Activated naive CD8-positive, alpha-beta T cell treated with anti-CD3 and anti-CD28 coated beads, Interleukin-2, amount 10 ng/mL, durations not matched to agents 7 days and 5 days (primary cell): ENCODE data around the gene OASL. TPM values are rescaled to one million over a fixed set of nuclear protein-coding genes. Genes with fewer than 3 reads are reported as not detected.

Source experiments
- ATAC-seq: fragments of 150-1000 bp; cut with Tn5 transposase; one replicate; pipeline ENCODE4 v1.10.0; 2021; ENCODE audit warnings: low read depth, moderate library complexity
- POLR2A ChIA-PET: fragments of 350-600 bp; sonication (Branson Sonifier 250); formaldehyde crosslinking; loops from one replicate; lab custom pipeline; 2021; ENCODE audit warnings: antibody characterized with exemption; lab: Charles Lee
- DNase-seq: peaks from one replicate; pipeline ENCODE4 v3.0.0; 2021
- H3K27ac Mint-ChIP-seq: one replicate; pipeline ENCODE4 v1.8.0; 2022; ENCODE audit warnings: mild to moderate bottlenecking, mixed read lengths
- H3K27me3 Mint-ChIP-seq: one replicate; pipeline ENCODE4 v1.8.0; 2022; ENCODE audit warnings: mild to moderate bottlenecking, moderate library complexity, mixed read lengths
- H3K36me3 Mint-ChIP-seq: one replicate; pipeline ENCODE4 v1.8.0; 2021; ENCODE audit warnings: mild to moderate bottlenecking, mixed read lengths
- H3K4me1 Mint-ChIP-seq: one replicate; pipeline ENCODE4 v1.8.0; 2021; ENCODE audit warnings: mixed read lengths
- H3K4me3 Mint-ChIP-seq: one replicate; pipeline ENCODE4 v1.8.0; 2022; ENCODE audit warnings: mild to moderate bottlenecking, moderate library complexity, mixed read lengths
- H3K9me3 Mint-ChIP-seq: one replicate; pipeline ENCODE4 v1.8.0; 2021; ENCODE audit warnings: mixed read lengths
- total RNA-seq, 2 experiments: library from RNA; stranded (reverse); gene quantifications; one replicate each; pipeline ENCODE4 v1.2.3, GENCODE V29; 2021

The OASL gene
- total RNA-seq, 2 experiments from 2014 or later, result 43.7 to 48.6 TPM

GRCh38 chr12:121018860-121019617 lies 20.0 kb downstream of the OASL start:
- peaks cover 11% of the 10 kb centered on the region for H3K4me1 Mint-ChIP-seq
- no peak for DNase-seq
- peaks cover 28% of the 10 kb centered on the region for H3K36me3 Mint-ChIP-seq
- no peaks in the 10 kb centered on the region for H3K27me3 Mint-ChIP-seq
- no peaks in the 10 kb centered on the region for H3K9me3 Mint-ChIP-seq
- no peak overlapping the region for H3K27ac Mint-ChIP-seq
- POLR2A ChIA-PET, result interaction anchor here (0.9 kb wide), 1 partner anchor 40 kb away, joined by 3 read pairs; no protein-coding TSS in a partner anchor
- no peak overlapping the region for H3K4me3 Mint-ChIP-seq
- no peak for ATAC-seq

- POLR2A ChIA-PET, result interaction anchor here (0.7 kb wide), 1 partner anchor 668 kb away, joined by 3 read pairs; no protein-coding TSS in a partner anchor
- Mint-ChIP-seq H3K4me3 (no peak overlapping the region), H3K9me3 (no peaks in the 10 kb centered on the region), H3K27me3 (no peaks in the 10 kb centered on the region), H3K36me3 (peaks cover 25% of the 10 kb centered on the region), H3K27ac (no peak overlapping the region), H3K4me1 (peaks cover 11% of the 10 kb centered on the region)
- ATAC-seq, result no peak
- DNase-seq, result no peak
Observed at GRCh38 chr12:121017966-121018491, 21.0 kb downstream of the OASL start.

DNA sequence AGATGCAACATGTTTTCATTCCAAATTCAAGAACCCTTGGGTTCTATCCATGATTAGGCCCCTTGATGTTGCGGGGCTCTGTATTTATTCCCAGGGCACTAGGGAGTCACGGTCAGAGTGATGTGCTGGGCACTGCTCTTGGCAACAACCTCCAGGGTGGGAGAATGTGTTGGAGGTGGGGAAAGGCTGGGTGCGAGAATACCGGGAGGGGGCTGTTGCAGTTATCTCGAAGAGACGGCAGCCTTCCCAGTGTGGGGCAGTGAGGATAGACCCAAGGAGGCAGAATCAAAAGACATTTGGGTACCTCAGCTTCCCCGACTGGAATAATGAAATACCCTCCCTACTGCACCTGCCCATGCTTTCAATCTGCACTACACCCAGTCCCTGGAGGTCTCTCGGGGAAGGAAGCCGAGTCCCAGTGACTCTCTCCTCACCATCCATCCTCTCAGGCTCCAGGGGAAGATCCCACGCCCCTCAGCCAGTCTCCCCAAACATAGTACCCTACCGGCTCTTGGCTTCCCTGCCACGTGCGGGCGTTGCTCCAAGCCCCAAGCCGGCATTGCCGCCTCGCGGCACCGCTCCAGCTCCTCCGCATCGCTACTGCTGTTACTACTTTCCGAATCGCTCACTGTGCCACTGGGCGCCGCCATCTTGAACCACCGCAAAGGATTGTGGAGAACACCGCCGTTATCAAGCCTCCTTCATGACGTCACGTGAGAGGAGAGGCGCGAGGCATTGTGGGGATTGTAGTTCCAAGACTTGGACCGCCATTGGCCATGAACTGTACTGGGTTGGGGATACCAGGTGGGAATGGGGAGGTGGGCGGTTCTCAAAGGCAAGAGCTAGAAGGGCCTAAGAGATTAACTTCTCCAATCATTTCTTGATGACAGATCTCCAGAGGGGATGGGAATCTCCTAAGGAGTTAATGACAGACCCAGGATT lies 22.9 kb downstream of the OASL start, which contains the start of gene C12orf43:
Gene C12orf43 (minus strand): TSS at position 663 of the 942 bp plus-strand sequence. CDS start 13 bp downstream, at position 650.
- H3K4me1 Mint-ChIP-seq, result peaks cover 11% of the 10 kb centered on the region
- no peaks in the 10 kb centered on the region for H3K9me3 Mint-ChIP-seq
- peak; percentile 86 for DNase-seq
- no peaks in the 10 kb centered on the region for H3K27me3 Mint-ChIP-seq
- peak within 1 kb of the TSS; percentile 100 for H3K4me3 Mint-ChIP-seq
- peaks cover 24% of the 10 kb centered on the region for H3K36me3 Mint-ChIP-seq
- POLR2A ChIA-PET, result no interaction called here
- H3K27ac Mint-ChIP-seq, result peak within 1 kb of the TSS; percentile 96
- ATAC-seq, result peak; percentile 94

DNA sequence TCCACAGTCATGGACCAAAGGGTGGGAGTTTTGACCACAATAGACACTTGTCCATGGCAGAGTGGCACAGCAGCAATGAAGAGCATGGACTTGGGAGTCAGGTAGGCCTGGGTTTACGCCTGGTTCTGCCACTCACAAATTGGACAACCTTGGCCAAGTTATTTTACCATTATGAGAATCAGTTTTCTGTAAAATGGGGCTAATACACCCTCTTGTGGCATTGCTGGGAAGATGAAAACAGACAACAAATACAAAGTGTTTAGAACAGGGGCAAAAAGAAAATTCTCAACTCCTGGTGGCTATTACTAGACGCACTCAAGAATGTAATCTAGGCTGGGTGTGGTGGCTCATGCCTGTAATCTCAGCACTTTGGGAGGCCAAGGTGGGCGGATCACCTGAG lies 25.3 kb downstream of the OASL start:
- Mint-ChIP-seq H3K27me3 (no peaks in the 10 kb centered on the region), H3K27ac (no peak overlapping the region), H3K9me3 (no peaks in the 10 kb centered on the region), H3K4me1 (peaks cover 11% of the 10 kb centered on the region), H3K36me3 (peaks cover 6% of the 10 kb centered on the region), H3K4me3 (no peak overlapping the region)
- DNase-seq, result no peak
- no peak for ATAC-seq
- POLR2A ChIA-PET, result no interaction called here

DNA sequence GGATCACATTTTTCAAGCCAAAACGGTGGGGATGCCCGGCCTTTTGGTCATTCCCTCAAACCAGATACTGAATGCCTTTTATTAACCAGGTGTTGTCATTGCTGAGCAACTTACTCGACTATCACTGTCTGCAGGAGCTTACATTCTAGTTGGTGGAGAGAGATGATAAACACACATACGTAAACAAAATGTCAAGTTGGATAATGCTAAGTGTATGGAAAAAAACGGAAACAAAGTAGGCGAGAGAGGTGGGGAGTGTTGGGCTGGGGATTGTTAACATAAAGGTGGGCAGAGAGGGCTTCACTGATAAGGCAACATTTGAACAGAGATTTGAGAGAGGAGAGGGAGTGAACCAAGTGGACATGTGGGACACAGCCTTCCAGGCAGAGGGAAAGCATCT lies 27.2 kb downstream of the OASL start:
- Mint-ChIP-seq H3K27me3 (no peaks in the 10 kb centered on the region), H3K4me1 (peaks cover 11% of the 10 kb centered on the region), H3K27ac (peak overlapping the region; percentile 22), H3K36me3 (peaks cover 7% of the 10 kb centered on the region), H3K9me3 (no peaks in the 10 kb centered on the region), H3K4me3 (no peak overlapping the region)
- POLR2A ChIA-PET, result no interaction called here
- ATAC-seq, result no peak
- no peak for DNase-seq

DNA sequence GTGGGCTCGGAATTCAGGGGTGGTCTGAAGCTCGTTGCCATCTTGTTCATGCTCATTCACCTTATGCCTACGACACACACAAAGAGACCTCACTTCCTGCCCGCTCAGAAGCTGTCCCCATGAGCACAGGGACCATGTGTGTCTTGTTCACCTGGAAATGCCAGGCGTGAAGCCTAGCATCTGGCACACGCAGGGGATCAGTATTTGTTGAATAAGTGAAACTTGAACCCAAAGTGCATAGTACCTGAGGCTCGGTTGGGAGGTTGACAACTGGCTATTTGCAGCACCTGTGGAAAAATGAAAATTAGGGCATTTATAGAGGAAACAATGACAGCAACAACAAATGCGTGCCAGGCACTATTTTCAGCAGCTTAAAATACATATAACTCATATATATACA lies 28.2 kb downstream of the OASL start:
- Mint-ChIP-seq H3K36me3 (peaks cover 7% of the 10 kb centered on the region), H3K27ac (no peak overlapping the region), H3K9me3 (no peaks in the 10 kb centered on the region), H3K4me3 (no peak overlapping the region), H3K27me3 (no peaks in the 10 kb centered on the region), H3K4me1 (peaks cover 9% of the 10 kb centered on the region)
- DNase-seq, result no peak
- ATAC-seq, result no peak
- POLR2A ChIA-PET, result no interaction called here

DNA sequence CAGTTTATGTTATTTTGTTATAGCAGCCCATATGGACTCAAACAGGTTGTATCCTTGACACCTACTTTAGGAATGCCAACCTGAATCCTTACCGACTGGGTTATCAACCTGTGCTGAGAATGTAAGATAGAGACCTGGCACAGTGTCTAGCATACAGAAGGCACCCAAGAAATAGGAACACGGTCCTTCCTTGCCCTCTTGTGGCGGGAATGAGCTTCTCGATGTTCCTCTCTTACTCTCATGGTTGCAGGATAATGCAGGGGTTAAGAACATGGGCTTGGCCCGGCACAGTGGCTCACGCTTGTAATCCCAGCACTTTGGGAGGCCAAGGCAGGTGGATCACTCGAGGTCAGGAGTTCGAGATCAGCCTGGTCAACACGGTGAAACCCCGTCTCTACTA lies 29.3 kb downstream of the OASL start:
- H3K36me3 Mint-ChIP-seq, result peaks cover 12% of the 10 kb centered on the region
- no peak for ATAC-seq
- no peak overlapping the region for H3K4me3 Mint-ChIP-seq
- peaks cover 6% of the 10 kb centered on the region for H3K4me1 Mint-ChIP-seq
- no peaks in the 10 kb centered on the region for H3K9me3 Mint-ChIP-seq
- DNase-seq, result no peak
- POLR2A ChIA-PET, result interaction anchor here (0.8 kb wide), 1 partner anchor 428 kb away, joined by 3 read pairs; the partner anchor contains the start of gene POP5
- no peaks in the 10 kb centered on the region for H3K27me3 Mint-ChIP-seq
- no peak overlapping the region for H3K27ac Mint-ChIP-seq

DNA sequence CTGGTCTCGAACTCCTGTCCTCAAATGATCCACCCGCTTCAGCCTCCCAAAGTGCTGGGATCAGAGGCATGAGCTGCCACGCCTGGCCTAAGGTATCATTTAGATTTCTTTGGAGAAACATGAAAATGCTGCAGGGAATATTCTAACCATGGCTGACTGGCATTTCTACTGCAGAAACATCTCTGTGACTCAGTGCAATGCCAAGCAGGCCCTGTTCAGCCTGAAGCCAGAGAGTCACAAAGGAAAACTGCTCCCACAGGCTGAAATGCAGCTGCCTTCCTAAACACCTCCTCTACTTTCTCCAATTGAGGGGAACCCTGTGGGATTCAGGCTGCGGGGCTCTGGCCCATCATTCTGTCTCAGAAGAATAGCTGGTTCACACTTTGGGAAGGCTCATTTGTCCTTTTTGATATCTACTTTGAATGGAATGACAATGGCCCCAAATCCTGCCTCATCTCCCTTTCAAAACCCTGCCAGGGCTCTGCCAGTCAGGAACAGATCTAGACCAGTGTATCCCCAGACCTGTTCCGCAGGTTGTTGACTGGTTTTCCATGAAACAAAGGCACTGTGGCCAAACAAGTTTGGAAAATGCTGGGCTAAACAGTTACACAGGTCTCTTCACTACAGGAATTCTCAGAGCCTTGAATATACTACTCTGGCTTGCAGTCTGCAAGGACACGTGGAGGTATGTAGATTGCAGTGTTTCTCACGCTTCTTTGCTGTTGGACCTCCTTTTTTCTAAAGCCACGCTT lies 30.5 kb downstream of the OASL start:
- POLR2A ChIA-PET, result no interaction called here
- H3K4me1 Mint-ChIP-seq, result peaks cover 7% of the 10 kb centered on the region
- DNase-seq (no peak), ATAC-seq (no peak)
- peaks cover 17% of the 10 kb centered on the region for H3K36me3 Mint-ChIP-seq
- no peak overlapping the region for H3K27ac Mint-ChIP-seq
- H3K9me3 Mint-ChIP-seq, result no peaks in the 10 kb centered on the region
- H3K27me3 Mint-ChIP-seq, result no peaks in the 10 kb centered on the region
- no peak overlapping the region for H3K4me3 Mint-ChIP-seq

DNA sequence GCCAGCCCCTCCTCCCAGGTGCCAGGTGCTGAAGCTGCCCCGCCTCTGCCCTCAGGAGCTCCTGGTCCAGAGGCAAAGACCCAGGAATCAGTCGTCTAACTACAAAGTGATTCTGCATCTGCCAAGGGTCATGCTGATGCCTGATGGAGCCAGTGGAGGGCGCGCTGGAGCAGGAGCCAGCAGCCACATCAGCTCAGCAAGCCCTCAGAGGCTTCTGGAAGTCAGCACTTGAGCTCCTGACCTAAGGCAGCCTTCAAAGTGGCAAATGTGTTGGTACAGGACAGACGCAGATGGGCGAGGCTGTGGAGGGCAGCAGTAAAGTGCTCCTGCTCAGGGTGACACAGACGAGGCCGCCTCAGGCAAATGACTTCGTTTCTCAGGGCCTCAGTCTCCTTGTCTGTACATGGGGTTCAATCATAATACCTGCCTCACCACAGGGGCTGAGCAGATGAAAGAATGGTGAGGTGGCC lies 33.7 kb downstream of the OASL start:
- H3K9me3 Mint-ChIP-seq, result no peaks in the 10 kb centered on the region
- H3K27me3 Mint-ChIP-seq, result no peaks in the 10 kb centered on the region
- ATAC-seq (peak; percentile 74), DNase-seq (peak; percentile 65)
- peak overlapping the region; percentile 83 for H3K27ac Mint-ChIP-seq
- POLR2A ChIA-PET, result interaction anchor here (1.2 to 2.0 kb wide), 3 partner anchors 33 to 108 kb away, joined by 3 to 7 read pairs (median 3); no protein-coding TSS in a partner anchor
- peaks cover 16% of the 10 kb centered on the region for H3K36me3 Mint-ChIP-seq
- peaks cover 7% of the 10 kb centered on the region for H3K4me1 Mint-ChIP-seq
- H3K4me3 Mint-ChIP-seq, result no peak overlapping the region

GRCh38 chr12:121004253-121004815 lies 34.7 kb downstream of the OASL start:
- no peaks in the 10 kb centered on the region for H3K9me3 Mint-ChIP-seq
- no peak overlapping the region for H3K27ac Mint-ChIP-seq
- H3K4me1 Mint-ChIP-seq, result peaks cover 9% of the 10 kb centered on the region
- H3K36me3 Mint-ChIP-seq, result peaks cover 17% of the 10 kb centered on the region
- POLR2A ChIA-PET, result interaction anchor here (1.3 to 2.0 kb wide), 2 partner anchors 34 to 55 kb away, joined by 3 to 7 read pairs; no protein-coding TSS in a partner anchor
- no peak for DNase-seq
- no peak for ATAC-seq
- no peak overlapping the region for H3K4me3 Mint-ChIP-seq
- no peaks in the 10 kb centered on the region for H3K27me3 Mint-ChIP-seq

DNA sequence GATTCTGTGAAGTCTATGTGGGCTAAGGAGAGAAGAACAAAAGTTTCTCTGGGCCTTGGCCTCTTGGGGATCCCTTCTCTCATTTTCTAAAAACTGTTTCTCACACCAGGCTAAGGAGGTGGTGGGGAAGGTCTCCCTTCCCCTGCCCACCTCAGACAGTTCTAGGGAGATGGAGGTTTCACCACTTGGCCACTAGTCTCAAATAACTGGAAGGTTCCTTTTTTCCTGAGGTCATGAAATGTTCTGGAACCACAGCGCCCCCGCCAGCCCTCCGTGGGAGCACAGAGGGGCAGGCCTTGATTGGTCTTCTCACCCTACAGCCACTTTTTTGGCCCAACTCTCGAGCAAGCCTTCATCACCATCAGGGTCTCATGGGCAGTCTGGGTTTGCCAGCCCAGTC lies 35.4 kb downstream of the OASL start:
- ATAC-seq, result no peak
- Mint-ChIP-seq H3K4me1 (peaks cover 9% of the 10 kb centered on the region), H3K4me3 (no peak overlapping the region), H3K9me3 (no peaks in the 10 kb centered on the region), H3K36me3 (peaks cover 17% of the 10 kb centered on the region), H3K27me3 (no peaks in the 10 kb centered on the region), H3K27ac (no peak overlapping the region)
- POLR2A ChIA-PET, result no interaction called here
- no peak for DNase-seq

- ATAC-seq, result no peak
- H3K9me3 Mint-ChIP-seq, result no peaks in the 10 kb centered on the region
- no peak for DNase-seq
- H3K27me3 Mint-ChIP-seq, result no peaks in the 10 kb centered on the region
- no peak overlapping the region for H3K4me3 Mint-ChIP-seq
- H3K36me3 Mint-ChIP-seq, result peaks cover 15% of the 10 kb centered on the region
- POLR2A ChIA-PET, result interaction anchor here (1.1 kb wide), 1 partner anchor 48 kb away, joined by 3 read pairs; no protein-coding TSS in a partner anchor
- no peak overlapping the region for H3K27ac Mint-ChIP-seq
- peaks cover 11% of the 10 kb centered on the region for H3K4me1 Mint-ChIP-seq
Observed at GRCh38 chr12:121001841-121002483, 37.1 kb downstream of the OASL start.
